DMS 273 (cell line): ENCODE data around the gene FOXP2.

Experiments
- DNase-seq: peaks from one replicate; lab custom pipeline; 2025; ENCODE audit not compliant: unreplicated experiment; lab: John Stamatoyannopoulos, UW

Gene FOXP2

DNA sequence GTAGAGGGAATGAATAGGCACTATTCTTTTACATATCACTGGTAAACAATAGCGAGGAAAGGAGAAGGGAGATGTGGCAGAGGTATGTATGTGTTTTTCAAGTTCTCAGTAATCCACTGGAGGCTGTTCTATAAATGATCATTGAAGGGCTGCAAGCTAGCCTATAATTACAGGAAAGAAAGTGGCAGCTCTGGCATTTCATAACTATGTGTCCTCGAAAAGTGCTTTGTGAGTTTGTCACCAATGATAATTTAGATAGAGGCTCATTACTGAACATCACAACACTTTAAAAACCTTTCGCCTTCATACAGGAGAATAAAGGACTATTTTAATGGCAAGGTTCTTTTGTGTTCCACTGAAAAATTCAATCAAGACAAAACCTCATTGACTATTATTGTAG, 235.1 kb downstream of the FOXP2 start:
- DNase-seq = no peak

- no peak for DNase-seq
Observed at GRCh38 chr7:114650491-114650890, 235.9 kb downstream of the FOXP2 start.

- no peak for DNase-seq
Observed at GRCh38 chr7:114652041-114652440, 237.4 kb downstream of the FOXP2 start.

GRCh38 chr7:114653364-114654088, 238.9 kb downstream of the FOXP2 start:
- DNase-seq = no peak

DNA sequence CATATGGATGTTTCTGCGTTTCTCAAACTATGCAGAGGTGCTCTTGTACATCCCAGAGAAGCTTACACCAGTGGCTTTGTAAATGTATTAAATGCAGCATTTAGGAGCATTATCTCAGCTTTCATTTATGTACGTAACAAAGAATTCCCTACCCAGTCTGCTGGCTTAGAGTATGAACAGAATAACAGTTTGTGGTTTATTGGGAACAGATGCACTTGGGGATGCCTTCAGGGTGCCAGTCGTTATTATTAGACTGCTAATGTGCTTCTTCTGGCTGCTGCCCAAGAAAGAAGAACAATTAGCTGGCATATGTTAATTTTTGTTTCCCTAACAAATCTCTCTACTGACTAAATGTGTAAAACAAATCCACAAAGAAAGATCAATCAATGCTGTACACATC, 241.9 kb downstream of the FOXP2 start:
- DNase-seq = peak; percentile 81

- DNase-seq = peak; percentile 16
Observed at GRCh38 chr7:114657279-114657678, 242.7 kb downstream of the FOXP2 start.

DNA sequence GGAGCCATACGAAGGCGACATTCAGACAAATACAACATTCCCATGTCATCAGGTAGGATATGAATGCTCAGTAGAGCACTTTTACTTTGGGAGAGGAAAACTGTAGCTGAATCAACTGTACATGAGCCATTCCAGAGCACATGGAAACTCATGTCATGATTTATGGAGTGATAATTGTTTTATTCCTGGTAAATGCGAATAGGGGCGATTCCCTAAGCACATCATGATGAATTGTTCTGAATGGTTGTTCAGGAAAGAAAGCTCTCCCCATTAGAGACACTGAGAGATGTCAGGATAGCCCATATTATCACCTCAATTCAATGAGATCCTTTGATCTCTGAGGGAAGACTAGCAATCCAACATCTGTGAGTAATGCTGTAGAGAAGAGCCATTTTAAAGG, 243.6 kb downstream of the FOXP2 start:
- no peak for DNase-seq

DNA sequence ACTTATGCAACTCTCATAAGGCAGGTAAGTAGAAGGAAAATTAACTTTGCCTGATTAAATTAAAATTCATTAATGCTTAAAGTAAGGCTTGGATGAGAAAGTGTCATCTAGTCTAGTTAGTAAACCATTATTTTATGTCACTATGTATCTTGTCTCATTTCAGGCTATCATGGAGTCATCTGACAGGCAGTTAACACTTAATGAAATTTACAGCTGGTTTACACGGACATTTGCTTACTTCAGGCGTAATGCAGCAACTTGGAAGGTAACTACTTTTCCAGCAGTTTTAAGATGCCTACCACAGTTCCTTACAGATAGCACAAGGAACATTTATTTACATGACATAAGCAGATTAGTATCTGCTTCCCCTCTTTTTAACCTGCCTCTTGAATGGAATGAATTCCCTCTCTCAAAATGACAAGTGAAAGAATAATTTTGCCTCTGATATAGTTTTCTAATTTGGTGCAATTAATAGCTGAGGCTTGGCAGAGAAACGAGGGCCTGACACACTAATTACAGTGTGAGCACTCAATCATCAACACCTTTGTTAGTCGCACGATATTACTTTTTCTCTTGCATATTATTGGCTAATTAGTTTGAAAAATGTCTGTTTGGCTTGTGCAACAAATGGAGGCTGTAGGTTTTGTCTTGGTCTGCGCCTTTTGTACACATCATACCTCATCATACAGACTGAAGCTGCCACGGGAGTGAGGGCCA, 245.0 kb downstream of the FOXP2 start:
- peak; percentile 35 for DNase-seq

DNA sequence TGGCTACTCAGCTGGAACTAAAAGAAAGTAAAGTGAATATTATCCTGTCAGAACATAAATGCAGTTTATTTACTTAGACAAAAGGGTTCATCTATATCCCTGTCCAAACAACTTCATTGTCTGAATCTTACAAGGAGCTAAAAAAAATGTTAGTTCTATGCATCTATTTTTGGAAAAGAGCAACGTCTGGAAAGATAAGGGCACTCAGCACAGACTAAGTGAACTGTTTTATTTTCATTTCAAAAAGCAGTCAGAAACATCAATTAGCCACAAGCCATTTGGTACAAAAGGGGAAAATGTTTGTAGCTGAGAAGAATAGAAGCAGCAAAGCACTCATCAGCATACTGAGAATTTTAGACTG, 245.5 kb downstream of the FOXP2 start:
- DNase-seq = peak; percentile 21

DNA sequence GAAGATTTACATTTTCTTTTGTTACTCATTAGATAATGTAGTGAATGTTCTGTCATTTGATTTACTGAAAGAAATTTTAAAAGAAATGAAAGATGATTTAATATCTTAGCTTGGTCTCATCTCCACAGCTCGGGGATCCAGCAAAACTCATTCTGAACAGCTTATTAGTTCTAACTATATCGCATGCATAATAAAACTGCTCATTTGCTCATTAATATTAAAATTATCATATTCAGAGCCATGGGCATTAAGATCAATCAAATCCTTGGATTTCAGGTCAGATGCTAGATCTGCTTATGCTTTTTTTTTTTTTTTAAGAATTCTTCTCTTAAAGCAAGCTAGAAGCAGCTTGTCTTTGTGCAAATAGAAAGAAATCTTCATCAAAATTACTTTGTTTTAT, 246.1 kb downstream of the FOXP2 start:
- DNase-seq = no peak

DNA sequence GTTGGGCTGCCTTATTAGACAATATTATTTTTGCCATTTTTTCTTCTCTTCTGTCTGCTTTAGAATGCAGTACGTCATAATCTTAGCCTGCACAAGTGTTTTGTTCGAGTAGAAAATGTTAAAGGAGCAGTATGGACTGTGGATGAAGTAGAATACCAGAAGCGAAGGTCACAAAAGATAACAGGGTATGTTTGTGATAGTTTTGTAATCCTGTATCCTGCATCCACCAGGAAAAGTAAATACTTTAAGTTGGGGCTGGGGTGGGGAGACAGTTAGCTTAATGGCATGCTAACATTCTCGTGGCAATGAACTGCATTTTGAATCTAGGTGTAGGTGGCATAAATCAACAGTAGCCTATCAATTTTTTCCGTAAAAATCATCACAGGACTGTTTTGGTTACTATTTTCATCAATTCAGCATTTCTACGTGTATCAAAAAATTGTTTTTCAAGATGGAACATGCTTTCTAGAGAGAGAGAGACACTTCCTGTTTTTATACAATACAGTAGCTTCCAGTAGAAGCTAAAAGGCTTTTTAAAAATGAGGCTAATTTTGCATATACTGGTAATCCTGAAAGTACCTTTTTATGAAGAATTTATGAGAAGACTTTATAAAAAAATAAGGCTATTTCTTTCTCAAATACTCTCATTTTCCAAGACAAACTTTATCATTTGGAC, 247.5 kb downstream of the FOXP2 start:
- DNase-seq = no peak

- peak; percentile 73 for DNase-seq
Observed at GRCh38 chr7:114663502-114663901, 248.9 kb downstream of the FOXP2 start.

- DNase-seq = no peak
Observed at GRCh38 chr7:114670676-114671075, 256.1 kb downstream of the FOXP2 start.

DNA sequence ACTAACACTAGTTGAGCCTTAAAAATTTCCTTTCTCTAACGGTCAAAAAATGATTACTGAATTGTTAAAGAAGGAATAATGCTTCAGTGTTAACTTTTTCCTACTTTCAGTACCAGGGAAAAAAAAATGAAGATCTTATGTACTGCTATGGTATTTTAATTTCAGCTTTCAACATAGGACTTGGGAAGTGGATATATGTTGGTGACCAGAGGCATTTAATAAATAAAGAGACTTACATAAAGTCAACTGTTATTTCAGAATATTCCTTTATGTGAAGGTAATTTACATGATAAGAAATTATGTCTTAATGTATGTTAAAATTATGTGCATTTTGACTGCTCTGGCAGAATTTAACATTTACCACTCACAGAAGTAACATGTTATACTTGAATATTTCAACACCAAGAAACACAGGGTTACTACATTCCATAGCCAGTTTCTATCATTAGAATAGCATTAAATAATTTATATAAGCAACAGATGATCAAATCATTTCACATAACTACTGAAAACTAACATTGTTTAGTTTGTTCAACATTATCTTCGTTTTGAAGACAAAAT, 257.0 kb downstream of the FOXP2 start:
- DNase-seq = no peak

GRCh38 chr7:114678116-114678515, 263.5 kb downstream of the FOXP2 start:
- DNase-seq = no peak

- no peak for DNase-seq
Observed at GRCh38 chr7:114687238-114687637, 272.6 kb downstream of the FOXP2 start.

GRCh38 chr7:114688443-114689055, 273.9 kb downstream of the FOXP2 start:
- DNase-seq = peak; percentile 70

- DNase-seq = peak; percentile 15
Observed at GRCh38 chr7:114689406-114689805, 274.8 kb downstream of the FOXP2 start.

DNA sequence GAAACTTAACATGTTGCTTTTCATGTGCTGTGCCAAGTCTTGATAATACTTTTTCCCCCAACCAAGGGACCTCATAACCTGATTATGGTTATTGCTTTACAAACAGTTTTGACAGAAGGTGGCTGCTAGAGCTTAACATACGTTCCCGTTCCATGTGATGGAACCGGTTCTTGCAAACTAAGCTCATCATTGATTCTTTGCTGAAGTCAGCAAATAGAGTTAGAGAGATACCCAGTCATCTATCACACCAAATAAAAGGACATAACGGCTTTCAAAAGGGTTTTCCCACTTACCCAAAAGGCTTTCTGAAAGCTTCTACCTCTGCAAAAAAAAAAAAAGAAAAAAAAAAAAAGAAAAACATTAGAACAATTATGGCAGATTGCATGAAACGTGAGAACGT, 277.0 kb downstream of the FOXP2 start:
- DNase-seq = peak; percentile 46

DNA sequence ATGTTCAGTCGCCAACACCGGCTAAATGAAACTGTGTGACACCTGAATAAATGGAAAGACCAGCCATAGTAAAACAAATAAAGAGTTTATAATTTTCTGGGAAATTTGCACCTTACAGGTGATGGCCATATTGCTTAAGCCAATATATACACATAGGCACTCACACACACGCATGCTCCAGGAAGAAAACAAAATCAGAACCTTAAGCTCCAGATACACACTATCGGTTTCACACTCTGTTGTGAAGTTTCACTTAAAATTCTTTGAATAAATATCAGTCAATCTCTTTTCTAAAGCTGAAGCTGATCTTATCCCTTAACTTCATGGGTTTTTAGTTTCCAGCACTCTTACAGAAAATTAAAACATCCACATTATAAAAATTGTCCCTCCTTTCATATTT, 280.6 kb downstream of the FOXP2 start:
- no peak for DNase-seq

- DNase-seq = no peak
Observed at GRCh38 chr7:114700247-114700928, 285.8 kb downstream of the FOXP2 start.
